GM20000 (cell line): Measurements from ENCODE around the gene HOXB5.

Experiments used
- DNase-seq: peaks from one replicate; pipeline ENCODE4 v3.0.0; 2012; ENCODE audit warnings: low spot score
- TF ChIP-seq, protein P1 (sequence below): IDR thresholded peaks from 2 replicates; pipeline ENCODE4 v1.5.1; 2012; ENCODE audit warnings: mild to moderate bottlenecking, control low read depth; ENCODE audit errors: extremely low read depth, missing control alignments

Gene HOXB5

DNA sequence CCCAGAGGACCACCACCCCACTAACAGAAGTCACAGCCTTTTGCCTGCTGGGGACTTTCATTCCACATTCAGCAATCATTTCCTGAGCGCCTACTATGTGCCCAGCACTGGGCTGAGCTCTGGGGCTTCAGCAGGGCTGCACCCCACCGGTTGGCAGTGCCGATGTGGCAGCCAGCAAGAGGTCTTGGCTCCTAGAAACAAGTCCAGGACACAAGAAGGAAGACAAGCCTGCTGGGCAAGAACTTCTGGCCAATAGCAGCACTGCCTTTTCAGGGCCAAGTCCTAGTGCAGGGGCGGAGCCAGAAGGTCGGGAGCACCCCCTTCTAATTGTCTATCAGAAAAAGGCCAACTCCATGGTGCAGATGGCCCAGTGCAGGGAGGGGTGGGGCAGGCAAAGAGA lies 45.6 kb upstream of the HOXB5 start:
- TF ChIP-seq, protein P1, sequence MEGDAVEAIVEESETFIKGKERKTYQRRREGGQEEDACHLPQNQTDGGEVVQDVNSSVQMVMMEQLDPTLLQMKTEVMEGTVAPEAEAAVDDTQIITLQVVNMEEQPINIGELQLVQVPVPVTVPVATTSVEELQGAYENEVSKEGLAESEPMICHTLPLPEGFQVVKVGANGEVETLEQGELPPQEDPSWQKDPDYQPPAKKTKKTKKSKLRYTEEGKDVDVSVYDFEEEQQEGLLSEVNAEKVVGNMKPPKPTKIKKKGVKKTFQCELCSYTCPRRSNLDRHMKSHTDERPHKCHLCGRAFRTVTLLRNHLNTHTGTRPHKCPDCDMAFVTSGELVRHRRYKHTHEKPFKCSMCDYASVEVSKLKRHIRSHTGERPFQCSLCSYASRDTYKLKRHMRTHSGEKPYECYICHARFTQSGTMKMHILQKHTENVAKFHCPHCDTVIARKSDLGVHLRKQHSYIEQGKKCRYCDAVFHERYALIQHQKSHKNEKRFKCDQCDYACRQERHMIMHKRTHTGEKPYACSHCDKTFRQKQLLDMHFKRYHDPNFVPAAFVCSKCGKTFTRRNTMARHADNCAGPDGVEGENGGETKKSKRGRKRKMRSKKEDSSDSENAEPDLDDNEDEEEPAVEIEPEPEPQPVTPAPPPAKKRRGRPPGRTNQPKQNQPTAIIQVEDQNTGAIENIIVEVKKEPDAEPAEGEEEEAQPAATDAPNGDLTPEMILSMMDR: no peak
- DNase-seq: no peak

DNA sequence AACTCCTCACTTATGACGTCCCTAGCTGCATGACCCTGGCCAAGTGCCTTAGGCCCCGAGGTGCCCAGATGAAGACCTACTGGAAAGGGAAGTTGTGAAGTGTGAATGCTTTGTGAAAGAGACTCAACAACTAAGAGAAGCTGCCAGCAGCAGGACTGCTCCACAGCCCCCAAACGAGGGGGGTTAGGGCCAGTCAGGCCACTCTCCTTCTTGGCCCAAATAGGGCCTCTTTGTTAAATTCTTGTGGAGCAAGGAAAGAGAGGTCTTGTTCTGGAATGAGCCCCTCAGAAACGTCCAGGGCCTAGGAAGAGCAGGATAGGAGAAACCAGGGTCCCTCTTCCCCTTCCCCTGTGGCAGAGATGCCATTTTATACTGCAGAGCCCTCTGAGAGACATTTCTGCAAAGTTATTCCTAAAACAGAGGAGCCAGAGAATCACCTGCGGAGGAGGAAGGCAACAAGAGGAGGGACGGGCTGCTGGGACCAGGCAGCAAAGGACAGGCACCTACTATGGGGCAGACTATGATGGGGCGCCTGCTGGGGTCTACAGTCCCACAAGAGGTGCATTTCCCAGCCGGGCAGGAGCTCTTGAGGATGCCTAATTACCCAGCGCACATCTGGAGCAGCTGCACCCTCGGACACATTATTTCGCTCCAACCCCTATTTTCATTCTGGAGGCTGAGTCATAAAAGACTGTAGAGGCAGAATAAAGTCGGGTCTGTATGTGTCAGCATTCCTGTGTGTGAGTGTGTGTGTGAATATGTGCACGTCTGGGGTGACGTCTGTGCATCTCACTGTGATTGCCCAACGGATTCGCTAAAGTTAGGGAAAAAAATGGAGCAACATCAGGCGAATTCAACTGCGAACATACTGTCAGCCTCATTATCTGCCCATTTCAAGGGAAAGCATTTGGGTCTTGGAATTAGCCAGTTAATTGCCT lies 44.0 kb upstream of the HOXB5 start:
- TF ChIP-seq, protein P1: no peak
- no peak for DNase-seq

DNA sequence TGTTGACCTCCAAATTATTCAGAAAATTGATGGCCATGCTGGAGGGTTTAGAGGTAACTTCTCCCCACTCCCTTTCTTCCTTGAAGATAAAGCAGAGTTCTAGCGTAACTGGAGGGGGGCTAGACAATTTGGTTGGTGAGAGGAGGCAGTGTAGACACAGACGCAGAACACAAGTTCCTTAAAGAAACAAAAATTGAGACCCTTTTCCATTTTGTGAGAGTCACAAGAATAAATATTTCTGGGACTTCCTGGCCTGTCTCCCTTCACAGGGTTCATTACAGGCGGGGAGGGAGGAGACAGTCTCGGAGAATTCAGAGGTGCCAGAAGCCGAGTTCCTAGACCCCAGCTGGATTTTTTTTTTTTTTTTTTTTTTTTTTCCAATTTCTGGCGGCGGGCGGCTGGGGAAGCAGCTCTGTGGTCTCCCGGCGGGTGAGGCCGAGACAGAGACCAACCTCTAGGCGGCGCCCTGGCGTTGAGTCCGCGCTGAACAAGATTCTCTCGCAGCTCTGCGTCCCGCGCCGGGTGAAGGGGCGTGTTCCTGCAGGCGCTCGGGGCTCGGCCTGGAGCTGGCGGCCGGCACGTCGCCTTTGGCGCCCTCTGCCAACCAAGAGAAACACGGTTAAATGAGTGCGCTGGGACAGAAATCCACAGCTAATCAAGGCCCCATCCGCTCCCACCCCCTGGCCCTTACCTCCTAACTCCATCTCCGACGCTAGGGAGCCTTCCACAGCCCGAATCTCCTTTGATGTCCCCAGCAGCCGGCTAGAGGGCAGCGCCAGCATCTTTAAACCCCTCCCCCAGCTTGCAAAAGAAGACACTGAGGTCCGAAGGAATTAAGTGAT lies 42.8 kb upstream of the HOXB5 start:
- peak; percentile 87 for DNase-seq
- TF ChIP-seq, protein P1: peak; percentile 80

DNA sequence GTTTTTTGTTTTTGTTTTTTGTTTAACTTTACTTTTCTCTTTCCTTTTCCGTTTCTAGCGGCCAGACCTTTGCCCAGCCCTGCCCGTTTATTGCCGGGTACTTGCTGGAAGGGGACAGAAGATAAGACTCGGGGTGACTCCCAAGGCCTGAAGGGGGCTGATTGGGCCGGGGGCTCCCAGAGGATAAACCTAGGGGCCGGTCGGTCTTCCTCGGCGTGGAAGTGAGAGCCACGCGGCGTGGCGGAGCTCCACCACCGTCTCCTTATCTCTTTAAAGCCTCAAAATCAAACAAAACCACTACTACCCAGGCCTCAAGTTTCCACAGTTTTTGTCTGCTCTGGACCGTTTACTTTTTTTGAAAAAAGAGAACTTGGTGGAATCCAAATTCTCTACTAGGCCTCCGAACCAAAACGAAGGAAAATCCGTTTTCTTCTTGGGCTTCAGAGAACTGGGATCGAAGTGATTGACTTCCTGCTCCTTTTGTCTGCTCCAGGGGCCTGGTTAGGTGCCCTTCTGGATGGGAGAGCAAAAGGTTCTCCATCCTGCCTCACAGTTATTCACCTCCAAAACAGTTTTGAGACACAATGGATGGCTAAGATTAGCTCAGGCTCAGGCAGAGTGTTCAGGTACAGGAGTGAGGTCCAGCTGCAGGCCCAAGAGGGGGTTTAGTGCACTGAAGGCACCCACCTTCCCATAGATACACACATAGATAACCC lies 41.1 kb upstream of the HOXB5 start:
- TF ChIP-seq, protein P1: no peak
- DNase-seq: no peak

DNA sequence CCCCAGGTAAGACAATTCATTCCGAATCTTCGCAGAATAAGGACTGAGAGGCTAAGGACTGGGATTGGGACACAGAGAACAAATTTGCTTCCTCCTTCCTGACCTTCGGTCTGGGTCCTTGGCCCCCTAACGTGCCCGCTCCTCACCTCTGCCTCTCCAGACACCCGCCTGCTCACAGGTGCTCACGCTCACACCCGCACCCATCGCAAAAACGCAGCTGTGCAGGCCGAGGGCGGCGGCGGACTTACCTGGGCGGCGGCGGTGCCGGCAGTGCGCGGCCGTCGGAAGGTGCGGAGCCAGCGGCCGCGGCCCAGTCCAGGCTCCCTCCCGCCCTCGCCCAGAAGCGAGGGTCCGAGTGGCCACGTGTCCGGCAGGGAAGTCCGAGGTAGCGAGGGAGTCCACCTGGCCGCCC lies 39.7 kb upstream of the HOXB5 start:
- DNase-seq: no peak
- TF ChIP-seq, protein P1: no peak

DNA sequence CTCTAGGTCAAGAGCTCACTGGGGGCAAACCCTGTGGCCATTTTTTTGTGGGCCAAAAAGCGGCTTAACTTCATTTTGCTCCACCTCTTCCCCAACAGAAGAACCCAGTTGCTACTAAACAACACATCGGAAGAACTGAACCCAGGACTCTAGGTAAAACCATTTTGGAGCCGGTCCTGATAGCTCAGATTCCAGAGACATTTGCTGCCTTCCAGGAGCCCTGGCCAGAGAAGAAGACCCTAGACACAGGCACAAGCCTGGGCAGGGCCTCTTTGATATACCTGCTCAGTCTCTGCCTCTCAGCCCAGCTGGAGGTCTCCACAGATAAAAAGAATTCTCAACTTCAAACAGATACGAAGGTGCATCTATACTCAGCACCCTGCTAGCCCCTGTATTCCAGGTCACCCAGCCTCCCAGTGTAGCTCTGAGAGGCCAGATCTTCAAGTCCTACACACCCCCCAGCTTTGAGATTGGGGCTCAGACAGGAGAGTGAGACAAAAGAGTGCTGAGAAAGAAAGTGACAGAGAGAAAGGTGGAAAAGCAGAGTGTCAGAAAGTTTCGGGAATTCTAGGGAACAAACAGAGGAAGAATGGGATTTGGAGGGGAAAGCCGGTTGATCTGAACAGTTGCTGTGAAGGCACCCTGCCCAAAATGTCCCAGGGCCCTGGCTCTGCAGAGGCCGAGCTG lies 39.1 kb upstream of the HOXB5 start:
- TF ChIP-seq, protein P1: no peak
- DNase-seq: no peak
